NCI-H2196 treated with DMSO at 0.1 percent for 48 hours (cell line): Measurements from ENCODE around the gene LHPP.

Experiments
- DNase-seq: peaks from one replicate; lab custom pipeline; 2025; ENCODE audit not compliant: unreplicated experiment; lab: John Stamatoyannopoulos, UW

Gene LHPP

DNA sequence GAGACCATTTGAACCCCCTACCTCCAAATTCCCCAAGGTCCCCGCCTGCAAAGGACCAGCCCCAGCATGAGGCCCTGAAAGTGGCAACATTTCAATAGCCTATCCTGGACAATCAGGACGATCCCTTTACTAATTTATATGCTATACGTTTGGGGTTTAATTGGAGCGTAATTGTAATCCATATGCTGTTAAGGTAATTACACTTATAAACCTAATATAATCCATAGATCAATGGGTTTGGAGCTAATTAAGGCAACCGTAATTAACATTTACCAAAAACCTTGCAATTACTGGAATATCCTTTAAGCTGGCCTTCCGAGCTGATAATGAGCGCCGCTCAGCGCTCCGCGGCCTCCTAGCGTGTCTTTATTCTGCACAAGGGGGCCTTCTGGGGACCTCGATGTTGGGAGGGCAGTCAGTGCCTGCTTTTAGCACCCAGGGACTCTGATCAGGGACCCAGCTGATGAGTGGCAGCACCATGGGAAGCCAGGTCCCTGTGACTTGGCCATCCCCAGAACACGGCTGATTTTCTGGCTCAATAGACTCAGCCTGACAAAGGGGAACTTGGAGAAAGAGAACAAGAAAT, 91.2 kb downstream of the LHPP start:
- no peak for DNase-seq

DNA sequence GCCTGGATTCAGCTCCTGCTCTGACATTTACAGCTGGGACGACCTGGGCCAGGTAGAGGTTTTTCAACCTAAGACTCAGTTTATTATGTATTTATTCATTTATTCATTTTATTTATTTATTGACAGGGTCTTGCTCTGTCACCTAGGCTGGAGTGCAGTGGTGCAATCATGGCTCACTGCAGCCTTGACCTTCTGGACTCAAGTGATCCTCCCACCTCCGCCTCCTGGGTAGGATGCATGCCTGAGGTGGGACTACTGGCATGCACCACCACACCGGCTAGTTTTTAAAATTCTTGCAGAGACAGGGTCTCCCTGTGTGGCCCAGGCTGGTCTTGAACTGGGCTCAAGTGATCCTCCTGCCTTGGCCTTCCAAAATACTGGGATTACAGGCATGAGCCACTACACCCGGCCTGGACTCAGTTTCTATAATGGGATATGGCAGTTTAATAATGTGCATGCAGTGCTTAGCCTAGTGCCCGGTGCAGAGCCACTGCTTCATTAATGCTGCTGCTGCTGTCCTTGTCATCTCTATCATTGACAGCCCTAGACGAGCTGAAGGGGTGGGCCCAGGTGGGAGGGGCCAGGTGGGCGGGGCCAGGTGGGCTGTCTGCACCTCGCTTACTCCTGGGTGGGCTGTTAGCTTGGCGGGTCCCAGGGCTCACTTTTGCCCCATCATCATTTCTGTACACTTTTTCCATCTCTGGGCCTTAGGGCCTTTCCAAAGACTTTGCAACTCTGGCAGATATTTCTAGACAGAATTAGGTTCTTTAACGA, 92.6 kb downstream of the LHPP start:
- no peak for DNase-seq

DNA sequence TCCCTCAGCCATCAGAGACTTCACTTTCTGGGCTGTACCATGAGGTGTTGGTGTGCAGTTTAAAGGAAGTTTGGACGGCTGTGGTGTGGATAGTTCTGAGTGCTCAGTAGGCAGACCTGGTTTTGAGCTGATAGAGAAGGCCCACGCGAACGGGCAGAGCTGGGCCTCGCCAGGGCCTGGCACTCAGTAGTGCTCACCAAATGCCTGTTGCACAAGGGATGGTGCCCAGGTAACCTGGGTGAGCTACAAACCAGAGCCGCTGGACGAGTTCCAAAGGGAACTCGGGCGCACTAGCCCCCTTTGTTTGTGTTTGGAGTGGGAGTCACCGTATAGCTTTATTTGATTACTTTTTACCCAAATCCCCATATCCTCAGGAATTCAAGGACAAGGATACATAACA, 95.5 kb downstream of the LHPP start:
- DNase-seq = no peak

- DNase-seq = no peak
Measured at GRCh38 chr10:124557648-124558338, 96.2 kb downstream of the LHPP start.

DNA sequence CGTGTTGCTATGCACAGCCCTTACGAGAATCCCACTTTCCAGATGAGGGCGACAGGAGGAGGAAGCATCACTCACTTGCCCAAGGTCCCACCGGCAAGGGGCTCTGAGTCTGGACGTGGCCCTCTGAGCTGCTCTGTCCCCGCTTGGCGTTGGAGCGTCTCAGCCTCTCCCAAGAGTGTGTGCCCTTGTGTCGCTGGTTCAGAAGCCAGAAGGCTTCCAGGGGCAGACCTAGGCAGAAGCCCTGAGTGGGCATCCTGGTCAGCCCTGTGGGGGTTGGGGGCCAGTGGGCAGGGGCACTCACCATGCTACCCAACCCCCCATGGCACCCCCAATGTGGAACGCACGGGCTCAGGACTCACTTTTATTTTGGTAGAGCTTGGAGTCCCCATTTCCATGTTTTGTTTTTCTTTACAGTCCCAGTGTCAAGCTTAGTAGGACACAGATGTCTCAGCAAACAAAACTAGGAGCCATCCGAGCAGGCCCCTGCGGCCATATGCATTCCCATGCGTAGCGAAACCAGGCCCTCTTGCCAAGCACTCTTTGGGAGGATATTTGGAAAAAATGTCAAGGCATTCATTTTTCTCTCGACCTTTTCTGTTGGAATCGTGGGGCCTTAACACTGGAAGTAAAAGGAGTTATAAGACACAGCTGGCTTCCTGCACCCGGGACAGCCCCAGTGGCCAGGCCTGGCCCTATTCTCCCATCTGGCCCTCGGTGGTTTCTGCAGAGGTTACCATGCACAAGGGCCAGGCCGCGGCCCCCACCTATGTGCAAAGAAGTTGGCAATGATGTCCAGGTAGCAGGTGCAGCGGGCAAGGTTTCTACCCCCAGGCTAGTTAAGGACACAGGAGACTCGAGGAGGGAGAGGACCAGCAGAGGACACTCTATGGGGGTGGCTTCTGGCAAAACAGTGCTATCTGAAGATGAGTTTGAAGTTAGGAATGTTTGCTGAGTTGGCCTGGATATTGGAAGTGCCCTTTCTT, 97.0 kb downstream of the LHPP start:
- DNase-seq = no peak

DNA sequence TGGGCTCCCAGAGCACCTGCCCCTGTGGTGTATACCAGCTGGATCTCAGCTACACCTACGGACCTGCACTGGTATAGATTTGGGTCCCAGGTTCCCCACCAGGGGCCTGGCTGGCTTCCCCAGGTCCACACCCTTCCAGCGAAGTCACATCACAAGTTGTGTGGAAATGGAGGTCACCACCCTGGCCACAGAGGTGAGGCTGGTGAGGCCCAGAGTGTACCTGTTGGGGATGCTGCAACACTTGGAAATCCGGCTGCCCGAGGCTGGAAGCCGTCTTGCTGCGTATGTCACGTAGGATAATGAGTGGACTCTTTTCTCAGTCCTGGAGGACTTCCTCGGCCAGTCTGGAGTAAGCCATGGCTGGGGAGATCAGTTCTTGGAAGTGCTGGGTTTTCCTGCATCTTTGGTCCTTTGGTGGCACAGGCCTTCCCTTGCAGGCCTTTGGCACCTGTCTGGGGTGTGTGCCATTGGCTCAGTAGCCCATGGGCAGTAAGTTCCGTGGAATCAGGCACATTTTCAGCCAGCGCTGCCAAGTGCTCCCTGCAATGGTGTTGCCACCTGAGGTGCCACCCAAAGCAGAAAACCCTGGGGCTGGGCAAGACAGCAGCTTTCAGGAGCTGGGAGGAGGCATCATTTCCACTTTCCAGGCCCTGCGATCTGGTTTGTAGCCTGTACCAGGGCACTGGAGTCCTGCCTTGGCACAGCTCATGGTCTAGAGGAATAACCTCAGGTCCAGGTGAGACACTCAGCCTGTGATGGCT, 97.9 kb downstream of the LHPP start:
- DNase-seq = no peak

GRCh38 chr10:124560377-124561105, 98.9 kb downstream of the LHPP start:
- DNase-seq = no peak

GRCh38 chr10:124561206-124561605, 99.6 kb downstream of the LHPP start:
- DNase-seq = no peak

- no peak for DNase-seq
Measured at GRCh38 chr10:124562425-124563060, 100.9 kb downstream of the LHPP start.

GRCh38 chr10:124563320-124564040, 101.9 kb downstream of the LHPP start:
- no peak for DNase-seq

DNA sequence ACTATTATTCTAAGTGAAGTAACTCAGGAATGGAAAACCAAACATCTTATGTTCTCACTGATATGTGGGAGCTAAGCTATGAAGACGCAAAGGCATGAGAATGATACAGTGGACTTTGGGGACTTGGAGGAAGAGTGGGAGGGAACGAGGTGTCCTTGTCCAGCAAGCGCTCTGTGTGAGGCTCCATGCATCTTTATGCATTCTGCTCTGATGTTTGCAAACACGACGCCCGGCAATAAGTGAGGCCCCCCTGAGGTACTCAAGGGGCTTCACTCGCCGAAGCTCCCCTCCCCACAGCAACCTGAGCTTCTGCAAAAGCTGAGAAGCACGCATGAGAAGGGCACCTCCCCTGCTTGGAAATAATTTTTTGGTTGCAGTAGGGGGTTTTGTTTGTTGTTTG, 103.3 kb downstream of the LHPP start:
- DNase-seq = no peak

DNA sequence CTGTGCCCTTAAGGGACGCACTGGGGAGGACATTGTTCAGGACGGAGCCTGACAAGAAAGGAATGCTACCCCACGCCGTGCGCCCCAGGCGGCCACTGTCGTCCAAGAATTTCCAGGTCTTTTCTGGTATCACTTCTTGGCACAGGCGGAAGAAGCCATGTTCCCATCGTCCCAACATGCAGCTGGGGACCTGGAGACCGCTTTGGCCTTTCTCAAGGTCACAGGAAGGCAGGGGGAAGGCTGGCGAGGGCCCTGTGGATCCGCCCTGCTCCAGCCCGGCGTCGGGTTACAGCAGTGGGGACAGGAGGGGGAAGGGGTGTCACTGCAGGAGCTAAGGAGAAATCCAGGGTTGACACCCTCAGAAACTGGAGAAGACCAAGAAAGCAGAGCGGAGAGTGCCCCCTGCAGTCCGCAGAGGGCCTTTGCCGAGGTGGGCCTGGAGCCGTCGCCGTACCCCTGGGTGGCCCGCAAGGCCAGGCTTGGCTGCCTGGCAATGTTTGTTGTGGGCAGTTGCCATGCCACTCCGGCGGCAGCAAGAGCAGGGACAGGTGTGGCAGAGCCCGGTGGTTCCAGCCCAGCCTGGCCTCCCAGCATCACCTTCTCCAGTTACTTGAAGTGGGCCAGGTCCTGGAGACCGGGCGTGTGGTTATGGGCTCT, 104.1 kb downstream of the LHPP start:
- peak; percentile 75 for DNase-seq

DNA sequence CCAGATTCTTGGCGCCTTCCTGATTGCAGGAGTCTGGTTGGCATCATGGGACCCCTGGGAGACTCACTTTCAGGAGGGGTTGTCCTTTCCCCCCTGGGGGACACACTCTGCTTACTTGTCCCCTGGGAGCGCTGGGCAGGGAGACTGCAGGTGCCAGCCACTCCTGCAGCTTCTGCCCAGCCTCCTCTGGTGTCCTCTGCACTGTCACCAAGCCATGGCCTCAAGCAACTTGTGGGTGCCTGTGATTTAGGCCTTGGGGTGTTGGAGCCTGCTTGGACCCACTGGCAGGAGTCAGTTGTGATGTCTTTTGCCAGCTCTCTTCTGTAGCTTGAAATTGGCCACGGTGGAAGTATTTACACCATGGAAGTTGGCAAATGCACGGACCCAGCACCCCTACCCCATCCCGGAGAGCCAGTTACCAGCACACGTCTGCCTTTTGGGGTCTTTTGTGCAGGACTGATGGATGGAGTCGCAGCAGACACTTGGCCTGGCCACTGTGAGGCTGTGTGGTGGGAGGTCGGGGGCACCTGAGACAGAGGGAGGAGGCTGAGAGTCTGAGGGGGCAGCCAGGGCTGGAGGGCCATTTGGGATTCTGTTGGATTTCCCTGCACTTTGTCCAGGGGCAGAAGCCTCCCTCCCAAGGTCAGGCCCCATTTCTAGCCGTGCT, 104.7 kb downstream of the LHPP start:
- no peak for DNase-seq

GRCh38 chr10:124566981-124567835, 105.6 kb downstream of the LHPP start:
- no peak for DNase-seq

DNA sequence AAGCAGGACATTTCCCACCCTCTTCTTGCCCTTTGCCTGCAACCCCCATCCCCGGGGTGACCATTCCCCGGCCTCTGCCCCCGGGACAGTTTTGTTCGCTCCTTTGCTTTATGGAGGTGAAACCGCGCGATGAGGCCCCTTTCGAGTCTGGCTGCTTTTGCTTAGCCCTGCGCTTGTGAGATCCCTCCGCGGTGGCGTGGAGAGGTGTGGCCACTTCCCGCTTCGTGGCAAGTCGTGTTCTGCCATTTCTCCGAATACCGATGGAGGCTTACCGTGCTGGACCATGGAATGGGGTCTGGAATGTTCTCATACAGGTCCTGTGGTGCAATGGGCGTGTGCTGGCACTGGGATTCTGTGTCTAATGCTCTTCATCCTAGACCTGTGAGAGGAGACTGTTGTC, 106.7 kb downstream of the LHPP start:
- DNase-seq = no peak

- DNase-seq = no peak
Measured at GRCh38 chr10:124568848-124569622, 107.4 kb downstream of the LHPP start.
